SHP77 treated with DMSO at 0.1 percent for 48 hours (cell line): ENCODE results near the gene SPOCD1.

Experiments used
- DNase-seq: peaks from one replicate; lab custom pipeline; 2025; lab: John Stamatoyannopoulos, UW

SPOCD1 gene

GRCh38 chr1:31787261-31787660, 28.6 kb downstream of the SPOCD1 start:
- no peak for DNase-seq

DNA sequence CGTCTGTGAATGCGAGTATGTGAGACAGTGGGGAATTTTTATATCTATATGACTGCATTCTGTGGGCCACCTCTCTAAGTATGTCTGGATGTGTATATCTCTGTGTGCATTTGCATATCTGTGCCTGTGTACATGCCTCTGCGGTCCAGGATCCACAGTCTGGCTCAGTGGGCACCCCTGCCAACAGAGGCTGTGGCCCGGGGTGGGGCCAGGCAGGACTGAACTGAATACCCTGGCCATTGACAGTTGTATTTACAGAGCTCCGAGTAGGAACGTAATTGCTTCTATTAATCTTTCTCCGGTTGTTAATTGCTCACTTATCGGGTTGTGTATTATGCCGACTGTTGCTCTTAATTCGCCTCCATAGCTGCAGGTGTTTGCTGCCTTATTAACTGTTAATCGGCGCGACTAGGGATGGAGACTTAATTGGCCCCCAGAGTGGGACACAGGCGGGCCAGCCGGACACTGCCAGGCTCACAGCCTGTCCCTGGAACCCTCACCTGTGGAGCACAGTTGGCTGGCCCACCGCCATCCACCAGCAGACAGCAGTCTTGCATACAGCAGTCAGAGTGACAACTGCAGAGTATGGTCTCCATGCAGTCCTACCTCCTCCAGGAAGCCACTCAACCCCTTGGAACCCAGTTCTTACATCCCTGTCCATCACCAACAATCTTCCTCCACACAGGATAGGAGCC, 29.3 kb downstream of the SPOCD1 start:
- no peak for DNase-seq

DNA sequence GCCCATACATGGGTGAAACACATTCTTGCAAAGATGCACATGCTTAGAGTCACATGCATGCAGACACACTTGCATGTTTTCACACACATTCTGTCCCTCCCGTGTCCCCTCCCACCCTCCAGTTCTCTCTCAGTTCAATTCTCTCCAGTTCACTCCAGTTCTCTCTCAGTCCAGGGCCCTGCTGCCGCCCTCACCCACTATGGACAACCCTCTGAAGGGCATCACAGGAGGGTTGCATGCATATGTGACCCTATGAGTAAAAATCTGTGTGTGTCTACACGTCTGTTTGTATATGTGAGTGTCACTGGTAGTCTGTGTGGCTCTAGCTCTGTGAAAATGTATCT, 29.9 kb downstream of the SPOCD1 start:
- no peak for DNase-seq

DNA sequence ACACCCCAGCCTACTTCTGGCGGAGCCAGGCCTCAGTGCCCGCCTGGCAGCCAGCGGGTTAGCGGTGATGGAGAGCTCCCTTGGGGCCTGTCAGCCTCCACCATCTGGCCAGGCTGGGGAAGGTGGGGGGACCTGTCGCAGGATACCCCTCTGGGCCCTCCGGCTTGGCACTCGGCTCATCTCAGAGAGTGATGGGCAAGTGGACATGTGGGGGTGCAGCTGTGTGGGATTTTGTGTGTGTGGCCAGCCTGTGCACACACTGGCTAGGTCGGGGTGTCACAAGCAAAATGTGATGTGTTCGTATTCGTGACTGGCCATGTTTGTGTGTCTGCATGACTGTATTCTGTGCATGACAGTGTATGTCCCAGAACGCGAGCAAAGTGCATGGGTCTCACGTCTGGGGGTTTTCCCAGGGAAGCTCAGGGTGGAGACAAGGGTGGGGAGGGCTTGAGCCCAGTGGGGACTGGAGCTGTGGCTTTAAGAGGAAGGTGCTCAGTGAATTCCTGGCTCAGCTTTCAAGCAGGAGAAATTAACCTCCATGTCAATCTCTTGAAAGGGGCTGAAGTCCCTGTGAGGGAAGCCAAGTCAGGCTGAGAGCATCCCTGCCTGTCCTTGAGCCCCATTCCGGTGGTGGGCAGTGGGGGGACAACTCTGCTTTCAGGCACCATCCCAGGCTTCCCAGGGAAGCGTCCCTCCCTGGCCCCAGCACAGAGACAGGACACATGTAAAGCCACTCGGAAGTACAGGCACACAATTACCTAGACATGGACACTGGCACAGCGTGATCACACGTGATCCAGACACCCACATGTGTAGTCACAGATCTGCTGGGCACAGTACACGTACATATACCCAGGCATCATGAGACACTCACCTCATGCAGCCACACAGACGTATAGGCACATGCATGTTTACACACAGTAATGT, 30.5 kb downstream of the SPOCD1 start:
- no peak for DNase-seq

DNA sequence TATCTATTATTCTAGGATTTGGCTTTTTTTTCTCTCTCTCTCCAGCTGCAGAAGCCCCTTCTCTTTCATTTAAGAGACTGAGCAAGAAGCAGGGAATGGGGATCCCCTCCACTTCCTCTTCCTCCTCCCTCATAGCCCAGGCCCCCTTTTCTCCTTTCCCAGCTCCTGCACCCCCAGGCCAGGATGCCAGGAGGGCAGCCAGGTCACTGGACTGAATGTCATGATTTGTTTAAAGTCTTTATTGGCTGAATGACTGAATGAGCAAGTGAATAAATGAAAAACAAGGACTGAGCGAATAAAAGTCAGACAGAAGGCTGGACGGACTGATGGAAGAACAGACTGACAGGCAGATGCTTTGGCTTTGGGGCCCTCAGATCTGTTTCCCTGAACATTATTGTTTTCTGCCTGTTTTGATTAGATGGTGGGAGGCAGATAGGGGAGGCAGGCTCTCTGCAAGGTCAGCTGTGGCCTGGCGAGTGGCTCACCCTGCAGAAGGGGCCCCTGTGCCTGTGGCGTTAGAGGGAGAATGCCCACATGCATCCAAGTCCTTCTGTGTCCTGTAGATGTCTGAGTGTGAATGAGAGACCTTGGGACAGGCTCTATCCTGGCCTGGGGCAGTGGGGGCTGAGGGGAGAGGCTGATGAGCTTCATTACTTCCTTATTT, 31.3 kb downstream of the SPOCD1 start:
- no peak for DNase-seq

GRCh38 chr1:31783846-31784245, 32.0 kb downstream of the SPOCD1 start:
- no peak for DNase-seq

- no peak for DNase-seq
Observed at GRCh38 chr1:31782421-31783410, 33.1 kb downstream of the SPOCD1 start.

GRCh38 chr1:31781756-31782371, 34.0 kb downstream of the SPOCD1 start:
- no peak for DNase-seq

GRCh38 chr1:31781138-31781755, 34.6 kb downstream of the SPOCD1 start:
- no peak for DNase-seq

DNA sequence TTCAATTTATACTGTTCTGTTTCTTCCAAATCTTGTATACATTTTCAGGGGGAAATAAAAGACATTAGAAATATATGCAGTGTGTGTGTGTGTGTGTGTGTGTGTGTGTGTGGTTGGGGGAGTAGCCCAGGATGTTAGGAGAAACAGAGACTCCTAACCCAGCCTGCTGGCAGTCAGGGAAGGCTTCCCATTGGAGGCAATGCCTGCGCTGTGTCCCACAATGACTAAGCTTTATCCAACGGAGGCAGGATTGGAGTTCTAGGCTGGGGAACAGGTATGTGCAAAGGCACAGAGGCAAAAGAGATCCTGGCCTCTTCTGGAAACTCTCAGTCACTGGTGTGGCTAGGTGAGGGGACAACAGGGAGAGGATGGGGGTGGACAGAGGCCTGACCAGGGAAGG, 35.2 kb downstream of the SPOCD1 start:
- no peak for DNase-seq

GRCh38 chr1:31779687-31780086, 36.1 kb downstream of the SPOCD1 start:
- no peak for DNase-seq

- no peak for DNase-seq
Observed at GRCh38 chr1:31778763-31779488, 36.9 kb downstream of the SPOCD1 start.

GRCh38 chr1:31776516-31776915, 39.3 kb downstream of the SPOCD1 start:
- DNase-seq = no peak

DNA sequence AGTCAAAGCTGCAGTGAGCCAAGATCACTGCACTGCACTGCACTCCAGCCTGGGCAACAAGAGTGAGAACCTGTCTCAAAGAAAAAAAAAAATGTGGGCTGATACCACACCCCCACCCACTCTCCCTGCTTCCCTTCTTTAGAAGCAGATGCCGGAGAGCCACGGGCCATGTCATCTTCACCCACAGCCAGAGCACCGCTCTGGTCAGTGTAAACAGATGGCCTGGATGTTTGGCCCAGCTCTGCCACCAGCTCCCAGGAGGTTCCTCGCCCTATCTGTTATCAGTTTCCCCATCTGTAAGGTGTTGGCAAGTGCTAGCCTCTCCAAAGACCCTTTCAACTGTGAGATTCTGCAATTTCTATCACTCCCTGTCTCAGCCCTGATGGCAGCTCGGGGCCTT, 39.8 kb downstream of the SPOCD1 start:
- DNase-seq = no peak

DNA sequence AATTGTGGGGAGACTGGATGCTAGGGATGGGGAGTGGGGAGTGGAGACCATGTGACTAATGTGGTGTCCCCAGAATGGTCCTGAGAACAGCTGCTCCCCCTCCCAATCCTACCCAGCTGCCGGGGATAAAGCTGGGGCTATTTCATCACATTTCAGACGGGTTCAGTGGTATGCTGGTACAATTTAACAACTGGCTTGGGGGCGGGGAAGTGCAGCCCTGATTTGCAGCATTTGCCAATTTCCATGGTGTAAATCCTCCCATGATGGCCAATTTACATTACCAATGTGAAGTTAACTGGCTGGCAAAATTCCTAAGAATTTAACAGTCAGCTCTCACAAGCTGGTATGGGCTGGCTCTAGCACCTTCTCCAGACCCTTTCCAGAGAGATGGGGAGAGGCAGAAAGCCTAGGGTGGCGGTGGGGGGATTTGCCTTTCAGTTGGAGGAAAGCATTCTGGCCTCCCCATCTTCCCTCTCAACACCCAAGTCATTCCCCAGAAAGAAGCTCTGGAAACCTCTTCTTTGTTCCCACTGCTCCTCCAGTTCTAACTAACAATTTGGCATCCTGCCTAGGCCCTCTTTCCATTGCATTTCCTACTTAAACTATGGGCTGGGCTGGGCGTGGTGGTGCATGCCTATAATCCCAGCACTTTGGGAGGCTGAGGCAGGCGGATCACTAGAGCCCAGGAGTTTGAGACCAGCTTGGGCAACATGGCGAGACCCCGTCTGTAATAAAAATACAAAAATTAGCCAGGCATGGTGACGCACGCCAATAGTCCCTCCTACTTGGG, 40.4 kb downstream of the SPOCD1 start:
- no peak for DNase-seq

GRCh38 chr1:31774495-31774894, 41.3 kb downstream of the SPOCD1 start:
- DNase-seq = no peak

GRCh38 chr1:31773861-31774260, 42.0 kb downstream of the SPOCD1 start:
- DNase-seq = no peak

DNA sequence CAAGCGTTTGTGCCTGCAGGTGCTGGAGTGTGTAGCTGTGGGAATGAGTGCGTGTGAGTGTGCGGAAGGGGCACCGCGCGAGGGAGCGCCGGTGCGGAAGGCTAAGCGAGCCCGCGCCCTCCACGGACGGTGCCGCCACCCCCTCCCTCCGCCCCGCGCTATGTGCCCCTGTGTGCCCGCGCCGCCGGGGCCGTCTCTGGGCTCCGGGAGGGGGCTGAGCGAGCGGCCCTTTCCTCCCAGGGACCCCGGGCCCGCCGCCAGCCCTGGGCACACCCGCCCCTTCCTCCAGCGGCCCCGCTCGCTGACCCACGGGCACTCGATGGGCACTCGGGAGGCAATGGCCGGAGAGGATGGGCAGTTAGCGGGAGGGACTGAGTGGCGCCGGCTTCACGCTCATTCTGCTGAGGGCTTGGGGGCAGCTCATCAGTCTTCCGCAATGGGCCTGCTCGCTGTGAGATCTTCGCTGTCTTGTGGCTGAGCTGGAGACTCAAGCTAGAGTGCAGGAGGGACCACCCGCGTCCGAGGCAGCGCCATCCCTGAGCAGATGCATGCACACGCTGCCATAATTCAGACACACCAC, 43.1 kb downstream of the SPOCD1 start:
- DNase-seq = no peak
